GM23338 (cell line): Measurements from ENCODE around the gene ITFG1. TPM values are rescaled to one million over a fixed set of nuclear protein-coding genes. Genes with fewer than 3 reads are reported as not detected.

Source experiments
- ATAC-seq: fragments of 200-7000 bp; cut with Tn5 transposase; 3 replicates; pipeline ENCODE4 v1.9.1; 2020
- DNase-seq: peaks from one replicate; pipeline ENCODE4 v3.0.0-alpha.2; 2015; ENCODE audit warnings: low spot score
- H2AFZ ChIP-seq: fragments of 200-600 bp; sonication (generic); 2 replicates; pipeline ENCODE4 v1.8.0; 2016; ENCODE audit warnings: antibody characterized with exemption, mild to moderate bottlenecking, moderate library complexity
- H3F3A ChIP-seq: fragments of 200-600 bp; sonication (generic); replicated peaks from 2 replicates; pipeline ENCODE4 v1.8.0; 2017; ENCODE audit warnings: antibody characterized with exemption, mixed run types, low read depth
- H3K27ac ChIP-seq: fragments of 200-600 bp; sonication (generic); 2 replicates; pipeline ENCODE4 v1.6.1; 2016; ENCODE audit warnings: low read depth
- H3K27me3 ChIP-seq: fragments of 200-600 bp; sonication (generic); 2 replicates; pipeline ENCODE4 v1.8.0; 2016; ENCODE audit warnings: mild to moderate bottlenecking, mixed run types, moderate library complexity; ENCODE audit not compliant: insufficient read depth
- H3K36me3 ChIP-seq: fragments of 200-600 bp; sonication (generic); 2 replicates; pipeline ENCODE4 v1.8.0; 2016; ENCODE audit warnings: mild to moderate bottlenecking; ENCODE audit not compliant: insufficient read depth
- H3K4me1 ChIP-seq: fragments of 200-600 bp; sonication (generic); 2 replicates; pipeline ENCODE4 v1.8.0; 2016; ENCODE audit warnings: mild to moderate bottlenecking, moderate library complexity; ENCODE audit not compliant: insufficient read depth
- H3K4me2 ChIP-seq: fragments of 200-600 bp; sonication (generic); 2 replicates; pipeline ENCODE4 v1.7.1; 2017; ENCODE audit warnings: mixed run types
- H3K4me3 ChIP-seq: fragments of 200-600 bp; sonication (generic); 2 replicates; pipeline ENCODE4 v1.6.1; 2016; ENCODE audit warnings: mixed run types
- H3K79me2 ChIP-seq: fragments of 200-600 bp; sonication (generic); replicated peaks from 2 replicates; pipeline ENCODE4 v1.8.0; 2017; ENCODE audit warnings: mild to moderate bottlenecking; ENCODE audit not compliant: insufficient read depth
- H3K9me2 ChIP-seq: fragments of 200-600 bp; sonication (generic); 2 replicates; pipeline ENCODE4 v1.8.0; 2017; ENCODE audit not compliant: insufficient read depth
- H4K20me1 ChIP-seq: fragments of 200-600 bp; sonication (generic); replicated peaks from 2 replicates; pipeline ENCODE4 v1.8.0; 2017; ENCODE audit warnings: mild to moderate bottlenecking; ENCODE audit not compliant: insufficient read depth
- H3K27ac Mint-ChIP-seq: 2 replicates; pipeline ENCODE4 v1.8.0; 2020; ENCODE audit warnings: inconsistent platforms, mild to moderate bottlenecking, moderate library complexity, mixed read lengths
- H3K27me3 Mint-ChIP-seq: 3 replicates; pipeline ENCODE4 v1.8.0; 2022; ENCODE audit warnings: low read depth, mild to moderate bottlenecking, moderate library complexity, mixed read lengths, inconsistent platforms; ENCODE audit not compliant: insufficient read depth, poor library complexity
- H3K36me3 Mint-ChIP-seq: 3 replicates; pipeline ENCODE4 v1.8.0; 2021; ENCODE audit warnings: low read depth, mild to moderate bottlenecking, inconsistent platforms, moderate library complexity, mixed read lengths
- H3K4me1 Mint-ChIP-seq: 3 replicates; pipeline ENCODE4 v1.8.0; 2020; ENCODE audit warnings: mild to moderate bottlenecking, inconsistent platforms, mixed read lengths
- H3K4me3 Mint-ChIP-seq: 3 replicates; pipeline ENCODE4 v1.8.0; 2021; ENCODE audit warnings: moderate library complexity, mild to moderate bottlenecking, inconsistent platforms, mixed read lengths
- H3K9me3 Mint-ChIP-seq: 3 replicates; pipeline ENCODE4 v1.8.0; 2020; ENCODE audit warnings: moderate library complexity, mild to moderate bottlenecking, inconsistent platforms, mixed read lengths
- CREB1 ChIP-seq: fragments of 250-450 bp; sonication (Bioruptor Pico); IDR thresholded peaks from 2 replicates; pipeline ENCODE4 v1.5.0; 2020; ENCODE audit warnings: low read depth, mild to moderate bottlenecking, moderate library complexity
- EZH2 ChIP-seq: fragments of 200-600 bp; sonication (generic); IDR thresholded peaks from one replicate; pipeline ENCODE4 v1.8.0; 2017; ENCODE audit warnings: antibody characterized with exemption, mild to moderate bottlenecking, low read depth; ENCODE audit not compliant: unreplicated experiment
- EZH2phosphoT487 ChIP-seq: fragments of 200-600 bp; sonication (generic); IDR thresholded peaks from one replicate; pipeline ENCODE4 v1.8.1; 2018; ENCODE audit warnings: antibody characterized with exemption; ENCODE audit not compliant: unreplicated experiment
- STAT1 ChIP-seq: IDR thresholded peaks from one replicate; pipeline ENCODE4 v1.6.1; 2016; ENCODE audit warnings: antibody characterized with exemption; ENCODE audit not compliant: unreplicated experiment
- ZNF114 ChIP-seq: fragments of 250-450 bp; sonication (Bioruptor Pico); IDR thresholded peaks from 2 replicates; pipeline ENCODE4 v1.5.0; 2020; ENCODE audit warnings: mild to moderate bottlenecking, moderate library complexity
- ZNF462 ChIP-seq: fragments of 250-450 bp; sonication (Bioruptor Pico); IDR thresholded peaks from 2 replicates; pipeline ENCODE4 v1.5.0; 2020; ENCODE audit warnings: mild to moderate bottlenecking, moderate library complexity
- polyA plus RNA-seq: library from polyadenylated mRNA; unstranded; fragments of >200 nt; fragmentation: Nextera tagmentation; extraction: Ambion mirVana; gene quantifications from 2 replicates; pipeline ENCODE4 v1.2.1, GENCODE V29; 2016
- total RNA-seq: library from RNA; depleted of rRNA; stranded (reverse); fragments of >200 nt; shearing (Covaris generic); gene quantifications from 2 replicates; pipeline ENCODE4 v1.2.3, GENCODE V29; 2014

Gene ITFG1
- total and polyA plus RNA-seq, 2 experiments from 2014 or later = 18.5 to 26.9 TPM

GRCh38 chr16:47388705-47389104 is 72.2 kb downstream of the ITFG1 start:
- Mint-ChIP-seq H3K4me1 (peaks cover 15% of the 10 kb centered on the region), H3K9me3 (no peaks in the 10 kb centered on the region), H3K4me3 (no peak overlapping the region), H3K36me3 (no peaks in the 10 kb centered on the region), H3K27ac (no peak overlapping the region), H3K27me3 (no peaks in the 10 kb centered on the region)
- TF ChIP-seq ZNF114 (CRISPR knock-in tag) (no peak), EZH2phosphoT487 (no peak), ZNF462 (no peak), CREB1 (CRISPR knock-in tag) (no peak)
- Histone ChIP-seq H4K20me1 (no peaks in the 10 kb centered on the region), H2AFZ (no peak overlapping the region), H3K9me2 (no peaks in the 10 kb centered on the region), H3K36me3 (no peaks in the 10 kb centered on the region), H3K27me3 (no peaks in the 10 kb centered on the region), H3K79me2 (no peaks in the 10 kb centered on the region), H3K4me1 (no peaks in the 10 kb centered on the region), H3F3A (no peaks in the 10 kb centered on the region), H3K27ac (no peak overlapping the region), H3K4me3 (no peak overlapping the region), H3K4me2 (no peak overlapping the region)
- ATAC-seq = no peak
- DNase-seq = no peak

GRCh38 chr16:47387026-47387734 is 73.7 kb downstream of the ITFG1 start:
- H3K27me3 ChIP-seq = no peaks in the 10 kb centered on the region
- Mint-ChIP-seq H3K36me3 (no peaks in the 10 kb centered on the region), H3K27me3 (no peaks in the 10 kb centered on the region), H3K4me1 (peaks cover 15% of the 10 kb centered on the region), H3K9me3 (no peaks in the 10 kb centered on the region), H3K4me3 (no peak overlapping the region), H3K27ac (peak overlapping the region; percentile 75)
- no peaks in the 10 kb centered on the region for H3K4me1 ChIP-seq
- no peak overlapping the region for H3K4me2 ChIP-seq
- no peaks in the 10 kb centered on the region for H3K79me2 ChIP-seq
- no peak overlapping the region for H2AFZ ChIP-seq
- H3K36me3 ChIP-seq = no peaks in the 10 kb centered on the region
- H3K27ac ChIP-seq = no peak overlapping the region
- H3F3A ChIP-seq = no peaks in the 10 kb centered on the region
- DNase-seq (no peak), ATAC-seq (no peak; the same call in 2 of the 3 replicates)
- H3K9me2 ChIP-seq = no peaks in the 10 kb centered on the region
- no peaks in the 10 kb centered on the region for H4K20me1 ChIP-seq
- H3K4me3 ChIP-seq = no peak overlapping the region
- TF ChIP-seq ZNF114 (CRISPR knock-in tag) (no peak), EZH2phosphoT487 (no peak), STAT1 (no peak), EZH2 (no peak)
